Peyer's patch (tissue), 4 donors: ENCODE measurements around the gene BACH2.

Experiments
- CTCF ChIP-seq, 6 experiments: fragments of 450-650 bp in 4 of 6; fragments of 200-600 bp in 2 of 6; sonication (generic) in 1 of 6; IDR thresholded peaks; one replicate each; pipeline ENCODE4 v1.5.1; 2017 to 2019; ENCODE audit warnings: antibody characterized with exemption in 6 of 6, mild to moderate bottlenecking in 3 of 6, moderate library complexity in 1 of 6
- POLR2A ChIP-seq, 2 donors: fragments of 450-650 bp; IDR thresholded peaks; one replicate each; pipeline ENCODE4 v1.5.1; 2017; ENCODE audit warnings: antibody characterized with exemption in 2 of 2, mild to moderate bottlenecking in 2 of 2, moderate library complexity in 2 of 2

- TF ChIP-seq CTCF (IDR thresholded peaks at IDR 0.05) (no peak), POLR2A (IDR thresholded peaks at IDR 0.05) (no peak)
These were observed 12.2 kb downstream of the BACH2 start for GRCh38 chr6:90284236-90285041.
